ENCODE measurements around the gene GTPBP6. TPM values are rescaled to one million over a fixed set of nuclear protein-coding genes. Genes with fewer than 3 reads are reported as not detected.
A peak's percentile ranks its signal among the peaks of the same experiment; 100 is the strongest.

GTPBP6 gene
- total RNA-seq, 1 donor from 2014 or later: 49.9 TPM

- Mint-ChIP-seq H3K27me3 (ENCODE audit: unreplicated experiment) (no peaks in the 10 kb centered on the region), H3K4me3 (ENCODE audit: unreplicated experiment) (no peak overlapping the region), H3K27ac (ENCODE audit: unreplicated experiment) (no peak overlapping the region), H3K9me3 (ENCODE audit: unreplicated experiment) (no peaks in the 10 kb centered on the region), H3K4me1 (ENCODE audit: unreplicated experiment) (peaks cover 8% of the 10 kb centered on the region), H3K36me3 (ENCODE audit: unreplicated experiment) (no peaks in the 10 kb centered on the region)
- peak; percentile 48 for DNase-seq (ENCODE audit: extremely low spot score, unreplicated experiment)
- TF ChIP-seq, protein P1, sequence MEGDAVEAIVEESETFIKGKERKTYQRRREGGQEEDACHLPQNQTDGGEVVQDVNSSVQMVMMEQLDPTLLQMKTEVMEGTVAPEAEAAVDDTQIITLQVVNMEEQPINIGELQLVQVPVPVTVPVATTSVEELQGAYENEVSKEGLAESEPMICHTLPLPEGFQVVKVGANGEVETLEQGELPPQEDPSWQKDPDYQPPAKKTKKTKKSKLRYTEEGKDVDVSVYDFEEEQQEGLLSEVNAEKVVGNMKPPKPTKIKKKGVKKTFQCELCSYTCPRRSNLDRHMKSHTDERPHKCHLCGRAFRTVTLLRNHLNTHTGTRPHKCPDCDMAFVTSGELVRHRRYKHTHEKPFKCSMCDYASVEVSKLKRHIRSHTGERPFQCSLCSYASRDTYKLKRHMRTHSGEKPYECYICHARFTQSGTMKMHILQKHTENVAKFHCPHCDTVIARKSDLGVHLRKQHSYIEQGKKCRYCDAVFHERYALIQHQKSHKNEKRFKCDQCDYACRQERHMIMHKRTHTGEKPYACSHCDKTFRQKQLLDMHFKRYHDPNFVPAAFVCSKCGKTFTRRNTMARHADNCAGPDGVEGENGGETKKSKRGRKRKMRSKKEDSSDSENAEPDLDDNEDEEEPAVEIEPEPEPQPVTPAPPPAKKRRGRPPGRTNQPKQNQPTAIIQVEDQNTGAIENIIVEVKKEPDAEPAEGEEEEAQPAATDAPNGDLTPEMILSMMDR (IDR thresholded peaks at IDR 0.05): no peak
Measured at GRCh38 chrX:261919-262352, 56.7 kb downstream of the GTPBP6 start.

DNA sequence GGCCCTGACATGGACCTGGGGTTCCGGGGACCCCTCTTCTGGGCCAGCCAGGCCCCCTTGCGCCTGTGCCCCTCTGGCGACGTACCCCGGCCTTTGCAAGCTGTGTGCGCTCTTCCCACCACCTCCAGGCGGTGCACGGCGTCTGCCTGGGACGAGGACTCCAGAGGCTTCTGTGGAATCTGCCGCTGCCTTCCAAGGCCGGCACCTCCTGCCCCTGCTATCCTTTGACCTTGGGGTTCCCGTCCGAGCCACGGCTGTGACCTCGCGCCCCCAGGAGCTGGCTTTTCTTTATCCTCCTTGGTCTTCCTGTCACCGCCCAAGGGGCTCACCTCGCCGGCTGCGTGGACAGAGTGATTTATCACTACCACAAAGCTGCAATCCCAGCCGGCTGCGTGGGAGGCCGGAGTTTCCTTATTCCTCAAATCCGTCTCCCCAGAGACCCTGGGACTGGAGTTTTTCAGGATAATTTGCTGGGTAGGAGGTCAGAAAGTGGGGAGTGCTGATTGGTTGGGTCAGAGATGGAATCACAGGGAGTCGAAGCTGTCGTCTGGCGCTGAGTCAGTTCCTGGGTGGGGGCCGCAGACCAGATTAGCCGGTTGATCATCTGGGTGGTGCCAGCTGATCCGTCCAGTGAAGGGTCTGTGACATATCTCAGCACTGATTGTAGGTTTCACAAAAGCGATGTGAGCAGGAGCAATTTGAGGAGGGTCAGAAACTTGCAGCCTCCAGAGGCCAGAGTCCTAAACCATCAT lies 57.3 kb downstream of the GTPBP6 start:
- Mint-ChIP-seq H3K4me1 (ENCODE audit: unreplicated experiment) (peaks cover 8% of the 10 kb centered on the region), H3K27ac (ENCODE audit: unreplicated experiment) (peak overlapping the region; percentile 23)

GRCh38 chrX:259692-260355 lies 58.8 kb downstream of the GTPBP6 start:
- Mint-ChIP-seq H3K4me3 (ENCODE audit: unreplicated experiment) (no peak overlapping the region), H3K27me3 (ENCODE audit: unreplicated experiment) (no peaks in the 10 kb centered on the region), H3K9me3 (ENCODE audit: unreplicated experiment) (no peaks in the 10 kb centered on the region), H3K4me1 (ENCODE audit: unreplicated experiment) (peaks cover 8% of the 10 kb centered on the region), H3K27ac (ENCODE audit: unreplicated experiment) (no peak overlapping the region), H3K36me3 (ENCODE audit: unreplicated experiment) (no peaks in the 10 kb centered on the region)
- DNase-seq (ENCODE audit: extremely low spot score, unreplicated experiment): no peak
- TF ChIP-seq, protein P1 (IDR thresholded peaks at IDR 0.05): no peak

More for the DNA sequence above, 57.3 kb downstream of the GTPBP6 start:
- Mint-ChIP-seq H3K4me3 (ENCODE audit: unreplicated experiment) (no peak overlapping the region), H3K36me3 (ENCODE audit: unreplicated experiment) (no peaks in the 10 kb centered on the region), H3K9me3 (ENCODE audit: unreplicated experiment) (no peaks in the 10 kb centered on the region), H3K27me3 (ENCODE audit: unreplicated experiment) (no peaks in the 10 kb centered on the region)
- TF ChIP-seq, protein P1 (IDR thresholded peaks at IDR 0.05): no peak
- peak; percentile 82 for DNase-seq (ENCODE audit: extremely low spot score, unreplicated experiment)

DNA sequence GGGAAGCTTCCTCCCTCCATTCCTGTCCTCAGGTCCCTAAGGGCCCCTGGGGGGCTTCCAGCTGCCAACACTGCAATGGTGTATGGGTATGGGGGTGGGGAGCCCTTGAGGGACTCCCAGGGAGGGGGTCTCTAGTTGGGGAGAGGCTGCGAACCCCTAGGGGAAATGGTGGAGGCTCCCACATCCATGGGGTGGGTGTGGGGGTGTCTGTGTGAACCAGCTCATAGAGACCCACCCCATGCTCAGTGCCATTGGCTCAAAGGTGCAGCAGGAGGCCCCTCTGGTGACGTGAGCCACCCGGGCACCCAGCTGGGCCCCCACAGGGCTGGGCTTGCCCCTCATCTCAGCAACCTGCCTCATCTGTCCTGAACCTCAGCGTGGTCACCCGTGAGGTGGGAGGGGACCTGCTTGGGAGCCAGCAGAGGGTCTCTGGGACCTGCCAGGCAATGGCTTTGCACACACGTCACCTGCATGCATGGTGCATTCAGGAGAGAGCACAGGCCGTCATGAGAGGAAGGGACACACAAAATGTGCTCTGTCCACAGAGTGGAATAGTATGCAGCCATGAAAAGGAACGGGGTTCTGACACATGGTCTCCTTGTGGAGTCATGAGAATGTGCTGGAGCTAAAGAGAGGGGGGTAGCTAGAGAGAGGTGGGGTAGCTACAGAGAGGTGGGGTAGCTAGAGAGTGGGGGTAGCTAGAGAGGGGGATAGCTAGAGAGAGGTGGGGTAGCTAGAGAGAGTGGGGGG lies 60.1 kb downstream of the GTPBP6 start:
- Mint-ChIP-seq H3K9me3 (ENCODE audit: unreplicated experiment) (no peaks in the 10 kb centered on the region), H3K27ac (ENCODE audit: unreplicated experiment) (no peak overlapping the region), H3K27me3 (ENCODE audit: unreplicated experiment) (no peaks in the 10 kb centered on the region), H3K36me3 (ENCODE audit: unreplicated experiment) (no peaks in the 10 kb centered on the region), H3K4me3 (ENCODE audit: unreplicated experiment) (no peak overlapping the region), H3K4me1 (ENCODE audit: unreplicated experiment) (peaks cover 8% of the 10 kb centered on the region)
- DNase-seq (ENCODE audit: extremely low spot score, unreplicated experiment): peak; percentile 77
- TF ChIP-seq, protein P1 (IDR thresholded peaks at IDR 0.05): no peak

Measured in osteocyte (in vitro differentiated cells).